Stimulated activated CD4-positive, alpha-beta T cell treated with anti-CD3 and anti-CD28 coated beads, TNF-alpha, amount 100 ng/mL, for 1 hour (primary cell): ENCODE data around the gene GPSM1.

Source experiments
- DNase-seq, 3 donors: peaks; one replicate each; pipeline ENCODE4 v3.0.0-alpha.2; 2020; ENCODE audit warnings: low read depth in 3 of 3, low spot score in 1 of 3

The GPSM1 gene, protein sequence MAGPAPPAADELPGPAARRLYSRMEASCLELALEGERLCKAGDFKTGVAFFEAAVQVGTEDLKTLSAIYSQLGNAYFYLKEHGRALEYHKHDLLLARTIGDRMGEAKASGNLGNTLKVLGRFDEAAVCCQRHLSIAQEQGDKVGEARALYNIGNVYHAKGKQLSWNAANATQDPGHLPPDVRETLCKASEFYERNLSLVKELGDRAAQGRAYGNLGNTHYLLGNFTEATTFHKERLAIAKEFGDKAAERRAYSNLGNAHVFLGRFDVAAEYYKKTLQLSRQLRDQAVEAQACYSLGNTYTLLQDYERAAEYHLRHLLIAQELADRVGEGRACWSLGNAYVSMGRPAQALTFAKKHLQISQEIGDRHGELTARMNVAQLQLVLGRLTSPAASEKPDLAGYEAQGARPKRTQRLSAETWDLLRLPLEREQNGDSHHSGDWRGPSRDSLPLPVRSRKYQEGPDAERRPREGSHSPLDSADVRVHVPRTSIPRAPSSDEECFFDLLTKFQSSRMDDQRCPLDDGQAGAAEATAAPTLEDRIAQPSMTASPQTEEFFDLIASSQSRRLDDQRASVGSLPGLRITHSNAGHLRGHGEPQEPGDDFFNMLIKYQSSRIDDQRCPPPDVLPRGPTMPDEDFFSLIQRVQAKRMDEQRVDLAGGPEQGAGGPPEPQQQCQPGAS

DNA sequence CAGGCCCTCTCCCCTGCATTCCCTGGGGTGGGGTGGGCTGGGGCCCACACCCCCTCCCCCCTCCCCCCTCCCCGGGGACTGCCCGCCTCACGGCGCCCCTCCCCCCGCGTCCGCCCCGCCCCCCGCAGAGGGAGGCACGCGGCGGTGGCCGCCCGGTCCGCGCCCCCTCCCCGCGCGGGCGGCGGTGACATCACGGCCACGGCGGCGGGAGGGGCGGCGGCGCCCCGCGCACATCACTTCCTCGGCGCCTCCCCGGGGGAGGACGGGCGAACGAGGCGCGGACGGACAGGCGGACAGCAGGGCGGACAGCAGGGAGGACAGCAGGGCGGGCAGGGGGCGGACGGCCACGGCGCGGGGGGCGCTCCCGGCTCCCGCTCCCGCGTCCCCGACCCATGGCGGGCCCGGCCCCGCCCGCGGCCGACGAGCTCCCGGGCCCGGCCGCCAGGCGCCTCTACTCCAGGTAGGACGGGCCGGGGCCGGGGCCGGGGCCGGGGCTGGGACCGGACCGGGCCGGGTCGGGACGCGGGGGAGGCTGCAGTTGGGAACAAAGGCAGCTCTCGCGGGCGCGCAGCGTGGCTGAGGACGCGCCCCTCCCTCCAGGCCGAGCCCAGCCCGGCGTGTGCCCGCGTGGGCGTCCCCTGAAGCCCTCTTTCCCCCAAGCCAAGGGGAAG is at the start of gene GPSM1:
GPSM1 (plus strand) TSS at position 236 of the 671 bp plus-strand sequence; CDS start at position 393, 157 bp downstream.
- DNase-seq: peak in 1 of 3 donors; percentile 39

DNA sequence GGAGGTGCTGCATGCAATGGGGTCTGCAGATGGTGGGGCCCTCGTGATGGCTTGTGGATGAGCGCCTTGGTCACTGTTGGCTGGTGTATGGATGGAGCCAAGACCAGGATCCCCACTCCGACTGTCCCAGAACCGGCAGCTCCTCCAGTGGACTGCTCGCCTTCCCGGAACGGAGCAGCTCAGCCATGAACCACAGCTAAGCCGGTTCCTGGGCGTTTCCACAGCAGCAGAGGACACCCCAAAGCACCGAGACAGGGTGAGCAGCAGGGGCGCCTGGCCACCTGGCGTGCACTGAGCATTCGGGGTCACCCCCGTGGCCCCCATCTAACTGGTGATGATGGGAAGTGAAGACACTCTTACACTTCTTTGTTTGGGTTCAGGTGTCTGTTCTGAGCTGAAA is 49.6 kb upstream of the GPSM1 start:
- DNase-seq: no peak

DNA sequence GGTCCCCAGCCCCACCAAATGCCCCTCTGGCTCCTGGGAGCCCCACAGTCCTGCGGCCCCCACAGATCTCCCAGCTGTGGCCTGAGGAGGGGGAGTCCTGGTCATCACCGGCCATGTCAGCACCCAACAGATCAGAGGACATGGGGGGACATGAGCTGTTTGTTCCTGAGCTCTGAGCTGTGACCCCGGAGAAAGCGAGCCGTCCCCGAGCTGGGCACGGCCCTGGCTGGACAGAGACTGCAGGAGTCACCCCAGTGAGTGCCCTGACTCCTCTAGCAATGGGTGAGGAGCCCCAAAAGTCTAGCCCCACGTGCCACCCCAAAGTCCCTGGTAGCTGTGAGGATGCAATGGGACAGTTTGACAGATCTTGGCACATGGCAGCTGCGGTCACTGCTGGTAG is 49.1 kb upstream of the GPSM1 start:
- DNase-seq: no peak

DNA sequence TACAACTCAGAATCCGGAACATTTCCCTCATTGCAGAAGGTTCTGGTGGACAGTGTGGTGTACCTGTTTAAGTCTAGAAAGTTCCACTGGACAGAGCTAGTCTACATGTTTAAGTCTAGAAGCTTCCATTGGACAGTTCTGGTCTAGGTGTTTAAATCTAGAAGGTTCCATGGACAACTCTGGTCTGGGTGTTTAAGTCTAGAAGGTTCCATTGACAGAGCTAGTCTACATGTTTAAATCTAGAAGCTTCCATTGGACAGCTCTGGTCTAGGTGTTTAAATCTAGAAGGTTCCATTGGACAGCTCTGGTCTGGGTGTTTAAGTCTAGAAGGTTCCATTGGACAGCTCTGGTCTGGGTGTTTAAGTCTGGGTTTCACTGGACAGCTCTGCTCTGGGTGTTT is 48.4 kb upstream of the GPSM1 start:
- no peak for DNase-seq

DNA sequence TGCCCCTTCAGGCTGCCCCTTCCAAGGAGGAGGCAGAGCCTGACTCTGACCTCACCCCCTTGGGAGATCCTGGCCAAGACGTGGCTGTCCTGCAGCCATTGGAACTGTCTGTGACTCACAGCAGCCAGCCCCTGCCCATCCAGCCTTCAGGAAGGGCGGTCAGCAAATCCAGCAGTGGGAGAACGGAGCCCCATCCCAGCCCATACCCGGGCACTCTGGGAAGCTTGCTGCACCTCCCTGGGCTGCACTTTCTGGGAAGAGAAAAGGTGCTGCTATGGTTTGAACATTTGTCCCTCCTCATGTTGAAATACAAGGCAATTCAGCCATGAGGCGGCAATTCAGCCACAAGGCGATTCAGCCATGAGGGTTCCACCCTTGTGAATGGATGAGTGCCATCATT is 47.9 kb upstream of the GPSM1 start:
- no peak for DNase-seq

DNA sequence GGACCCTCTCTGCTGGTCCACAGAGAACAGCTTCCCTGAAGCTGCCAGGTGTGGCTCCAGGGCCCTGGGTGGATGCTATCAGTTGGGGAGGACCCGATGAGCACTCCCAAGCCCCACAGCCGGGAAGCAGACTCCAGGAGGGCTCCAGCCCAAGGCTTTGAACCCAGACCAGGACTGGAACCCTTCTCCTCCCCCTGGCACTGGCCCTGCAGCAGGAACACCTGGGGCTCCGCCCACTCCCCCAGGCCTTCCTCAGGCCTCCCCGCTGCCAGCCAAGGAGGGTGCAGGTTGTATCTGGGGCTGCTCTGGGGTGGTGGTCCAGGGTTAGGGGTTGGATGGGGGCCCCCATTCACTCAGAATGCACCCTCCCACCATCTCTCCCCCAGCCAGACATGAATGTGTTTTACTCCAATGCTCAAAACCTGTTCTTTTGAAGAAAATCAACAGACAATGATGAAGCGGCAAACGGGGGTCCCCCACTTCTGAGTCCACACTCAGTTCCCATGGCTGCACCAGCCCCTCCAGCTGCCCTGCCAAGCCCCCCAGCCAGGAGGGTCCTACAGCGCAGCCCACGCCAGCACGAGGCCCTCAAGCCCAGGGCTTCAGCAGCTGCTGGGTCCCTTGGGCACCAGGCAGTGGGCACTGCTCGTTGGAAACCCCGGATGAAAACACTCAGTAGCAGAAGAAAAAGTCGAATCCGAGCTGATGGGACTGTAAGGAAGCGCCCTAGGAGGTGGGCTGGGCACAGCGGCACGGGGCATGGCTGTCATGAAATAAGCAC is 46.6 kb upstream of the GPSM1 start:
- DNase-seq: no peak

DNA sequence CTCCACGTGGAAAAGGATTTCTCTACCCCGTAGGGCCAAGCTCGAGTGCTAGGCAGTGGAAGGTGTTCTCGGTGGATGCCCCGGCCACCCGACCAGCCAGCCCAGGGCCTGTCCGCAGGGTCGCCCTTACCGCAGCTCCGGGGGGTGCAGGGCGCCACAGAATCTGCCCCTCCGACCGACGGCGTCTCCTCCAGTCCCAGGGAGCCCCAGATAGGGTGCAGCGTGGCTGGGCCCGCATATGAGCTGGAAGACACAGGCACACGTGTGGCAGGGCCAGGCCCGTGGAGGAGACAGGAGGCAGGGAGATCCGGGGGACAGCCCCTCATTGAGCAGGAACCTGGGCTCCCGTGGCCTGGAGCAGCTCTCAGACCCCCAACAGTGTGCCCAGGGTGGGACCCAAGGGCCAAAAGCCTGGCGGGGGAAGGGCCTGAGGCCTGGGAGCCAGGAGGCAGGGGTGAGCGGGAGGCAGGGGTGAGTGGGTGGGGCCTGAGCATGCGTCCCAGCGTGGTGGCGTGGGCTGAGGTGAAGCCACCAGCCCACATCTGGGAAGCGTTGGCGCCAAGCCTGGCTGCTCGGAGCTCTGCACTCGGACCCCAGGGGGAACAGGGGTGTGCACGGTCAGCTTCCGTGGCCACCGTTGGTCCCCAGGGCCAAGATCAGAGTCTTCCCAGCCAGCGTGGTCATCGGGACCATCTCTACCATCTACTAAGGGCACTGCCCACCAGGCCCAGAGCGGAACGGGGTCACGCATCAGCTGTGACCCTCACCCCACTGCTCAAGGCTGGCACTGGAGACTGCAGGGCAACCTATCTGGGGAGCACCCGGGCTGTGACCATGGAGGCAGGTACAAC is 45.7 kb upstream of the GPSM1 start:
- DNase-seq: no peak

DNA sequence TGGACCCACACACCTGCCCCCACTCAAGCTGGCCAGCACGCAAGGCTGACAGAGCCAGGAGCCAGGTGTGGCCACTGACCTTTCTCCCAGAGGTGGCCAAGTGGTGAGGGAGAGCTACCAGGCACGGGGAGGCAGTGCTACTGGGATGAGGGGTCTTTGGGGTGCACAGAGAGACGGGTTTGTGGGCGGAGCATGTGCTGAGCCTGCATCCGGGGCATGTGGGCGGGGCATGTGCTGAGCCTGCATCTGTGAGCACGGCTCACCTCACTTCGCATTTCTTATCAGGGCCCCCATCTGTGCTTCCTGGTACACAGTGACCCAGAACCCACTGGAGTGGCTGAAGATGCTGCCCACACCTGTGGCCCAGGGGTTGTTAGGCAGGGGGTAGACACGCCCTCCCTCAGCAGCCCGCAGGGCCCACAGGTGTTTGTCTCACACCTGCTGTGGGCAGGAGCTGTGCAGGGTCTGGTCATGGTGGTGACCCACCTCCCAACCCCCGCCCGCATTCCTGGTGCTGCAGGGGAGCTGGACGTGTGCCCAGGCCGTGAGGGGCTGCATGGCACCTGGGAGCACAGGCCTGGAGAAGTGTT is 45.0 kb upstream of the GPSM1 start:
- no peak for DNase-seq

DNA sequence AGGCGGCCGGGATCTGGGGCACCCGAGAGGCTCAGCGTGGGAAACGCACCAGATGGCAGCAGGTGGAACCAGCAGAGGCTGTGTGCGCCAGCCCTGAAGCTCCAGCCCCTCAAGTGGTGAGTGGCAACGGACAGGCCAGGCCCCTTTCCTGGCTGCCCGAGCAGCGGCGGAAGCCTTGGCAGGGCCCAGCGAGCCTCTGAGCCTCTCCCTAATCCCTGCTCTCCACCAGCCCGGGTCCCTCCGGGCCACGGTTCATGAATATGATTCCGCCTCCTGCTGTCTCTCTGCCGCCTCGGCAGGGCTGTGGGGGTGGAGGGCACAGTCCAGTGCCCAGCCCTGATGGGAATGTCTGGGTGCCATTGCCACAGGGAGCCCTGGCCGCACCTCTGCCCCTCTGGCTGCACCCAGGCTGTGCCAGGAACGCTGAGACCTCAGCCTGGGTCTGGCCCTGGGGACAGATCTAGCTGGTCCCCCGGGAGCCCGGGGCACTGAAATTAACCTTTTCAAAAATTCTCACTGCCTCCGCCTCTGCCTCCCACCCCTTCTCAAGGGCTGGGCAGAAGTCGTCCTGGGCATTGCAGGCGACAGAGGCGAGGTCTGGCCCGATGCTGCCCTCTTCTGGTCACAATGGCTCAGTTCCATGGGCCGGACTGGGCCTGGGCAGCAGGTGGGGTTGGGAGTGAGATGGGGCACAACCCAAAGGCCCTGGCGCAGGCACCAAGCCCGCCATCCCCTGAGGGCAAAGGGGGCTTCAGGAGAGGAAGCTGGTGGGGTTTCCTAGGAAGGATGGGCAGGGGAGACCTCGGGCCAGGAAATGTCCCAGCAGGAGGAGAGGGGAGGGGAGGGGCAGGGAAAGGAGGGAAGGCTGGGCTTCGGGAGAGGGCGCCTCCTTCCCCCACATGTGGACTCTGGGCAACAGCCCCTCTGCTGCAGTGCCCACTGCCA is 43.8 kb upstream of the GPSM1 start:
- DNase-seq: peak; percentile 21 to 68 (median 48)

DNA sequence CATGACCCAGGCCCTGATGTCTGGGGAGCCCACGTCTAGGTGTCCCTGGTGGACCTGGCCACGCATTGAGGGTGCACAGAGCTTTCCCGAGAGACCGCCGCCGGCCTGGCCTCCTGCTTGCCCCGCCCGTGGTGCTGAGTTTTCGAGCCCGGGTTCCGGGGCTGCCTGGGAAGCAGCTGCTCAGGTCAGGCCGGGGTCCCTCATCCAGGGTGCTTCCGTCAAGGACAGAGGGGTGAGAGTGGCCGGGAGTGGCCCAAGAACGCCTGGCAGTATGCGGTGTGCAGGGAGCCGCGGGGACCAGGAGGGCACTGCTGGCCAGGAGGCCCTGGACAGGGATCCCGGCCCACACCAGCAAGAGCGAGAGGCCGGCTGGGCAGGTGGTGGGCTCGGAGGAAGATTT is 43.0 kb upstream of the GPSM1 start:
- no peak for DNase-seq

DNA sequence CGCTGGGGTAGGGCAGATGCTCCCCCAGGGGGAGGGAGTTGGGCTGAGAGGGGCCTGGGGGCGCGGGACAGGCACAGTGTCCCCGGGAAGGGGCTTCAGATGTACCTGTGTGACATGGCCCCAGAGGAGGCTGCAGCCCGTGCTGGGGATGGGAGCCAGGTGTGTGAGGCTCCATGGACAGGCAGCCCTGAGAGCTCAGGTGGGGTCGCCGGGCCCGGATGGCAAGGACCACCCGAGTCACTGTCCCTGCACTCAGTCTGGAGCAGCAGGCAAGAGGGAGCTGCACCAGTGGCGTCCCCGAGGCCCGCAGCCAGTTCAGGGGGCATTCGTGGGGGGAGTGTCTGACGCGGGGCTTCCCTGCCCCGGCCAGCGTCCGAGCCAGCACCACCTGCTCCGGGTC is 42.4 kb upstream of the GPSM1 start:
- no peak for DNase-seq

DNA sequence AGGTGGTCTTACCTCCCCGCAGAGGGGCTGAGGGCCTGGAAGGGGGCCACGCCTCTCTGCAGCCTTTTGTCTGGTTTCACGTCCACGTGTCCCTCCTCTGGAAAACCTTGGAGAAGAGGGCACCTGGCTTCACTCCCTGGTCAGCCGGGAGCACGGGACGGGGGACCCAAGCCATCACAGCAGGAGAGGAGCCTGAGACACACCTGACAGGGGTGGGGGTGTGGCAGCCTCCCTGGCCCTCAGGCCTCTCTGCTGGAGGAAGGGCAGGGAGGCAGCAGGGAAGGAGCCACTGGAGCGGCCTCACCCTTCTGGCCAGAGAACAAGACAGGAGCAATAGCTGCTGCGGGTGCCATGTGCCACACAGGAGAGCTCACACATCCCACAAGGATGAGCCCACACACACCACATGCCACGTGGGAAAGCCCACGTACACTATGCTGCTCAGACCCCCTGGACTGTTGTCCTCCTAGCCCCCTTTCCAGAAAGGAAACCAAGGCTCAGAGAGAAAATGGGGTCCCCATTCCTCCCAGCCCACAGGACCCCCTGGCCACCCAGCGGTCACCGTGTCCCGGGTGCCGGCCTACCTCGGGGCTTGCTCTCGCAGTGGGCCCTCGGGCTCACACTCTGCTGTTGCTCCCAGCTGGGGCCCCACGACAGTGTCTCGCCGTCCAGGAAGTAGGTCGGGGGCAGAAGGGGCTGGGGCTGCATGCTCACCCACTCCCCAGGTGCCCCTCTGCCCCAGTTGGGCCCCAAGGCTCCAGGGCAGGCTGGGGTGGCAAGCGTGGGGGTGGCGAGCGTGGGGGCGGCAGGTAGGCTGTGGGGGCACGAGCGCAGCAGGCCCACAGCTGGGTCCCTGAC is 41.6 kb upstream of the GPSM1 start:
- no peak for DNase-seq

DNA sequence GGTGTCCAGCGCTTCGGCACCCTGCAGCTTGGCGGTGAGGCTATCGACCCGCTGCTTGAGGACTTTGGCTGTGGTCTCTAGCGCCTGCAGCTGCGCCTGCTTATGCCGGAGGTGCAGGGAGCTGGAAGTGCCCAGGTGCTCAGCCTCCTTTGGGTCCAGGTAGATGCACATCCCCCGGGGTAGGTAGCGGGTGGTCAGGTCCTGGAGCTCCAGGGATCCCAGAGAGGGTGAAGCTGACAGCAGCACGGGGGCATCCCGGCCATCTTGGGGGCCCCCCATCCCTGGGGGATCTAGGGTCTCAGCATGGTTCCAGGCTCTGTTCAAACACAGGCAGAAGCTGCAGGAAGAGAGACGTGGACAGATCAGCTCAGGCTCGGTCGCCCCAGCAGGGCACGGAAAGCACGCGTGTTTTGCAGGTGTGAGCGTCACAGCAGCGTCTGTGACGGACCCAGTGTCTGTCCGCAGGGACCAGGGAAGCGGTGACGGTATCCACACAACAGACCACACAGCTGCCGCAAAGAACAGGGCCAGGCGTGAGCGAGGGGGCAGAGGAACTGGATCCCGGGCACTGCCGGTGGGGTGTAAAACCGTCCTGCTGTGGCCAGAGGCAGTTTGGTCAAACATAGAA is 40.9 kb upstream of the GPSM1 start:
- no peak for DNase-seq

DNA sequence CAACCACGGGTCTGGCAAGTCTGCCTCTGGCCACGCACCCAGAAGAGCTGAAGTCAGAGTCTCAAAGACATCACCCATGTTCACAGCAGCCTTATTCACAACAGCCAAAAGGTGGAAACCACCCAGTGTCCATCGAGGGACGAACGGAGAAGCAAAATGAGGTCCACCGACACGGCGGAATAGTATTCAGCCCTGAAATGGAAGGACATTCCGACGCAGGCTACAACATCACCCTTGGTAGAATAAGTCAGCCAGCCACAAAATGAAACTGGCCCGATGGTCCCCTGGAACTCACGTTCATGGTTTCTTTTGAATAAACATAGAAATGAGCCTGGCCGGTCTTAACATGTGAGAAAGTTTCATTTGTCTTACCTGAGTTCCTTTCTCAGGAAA is 40.4 kb upstream of the GPSM1 start:
- no peak for DNase-seq

DNA sequence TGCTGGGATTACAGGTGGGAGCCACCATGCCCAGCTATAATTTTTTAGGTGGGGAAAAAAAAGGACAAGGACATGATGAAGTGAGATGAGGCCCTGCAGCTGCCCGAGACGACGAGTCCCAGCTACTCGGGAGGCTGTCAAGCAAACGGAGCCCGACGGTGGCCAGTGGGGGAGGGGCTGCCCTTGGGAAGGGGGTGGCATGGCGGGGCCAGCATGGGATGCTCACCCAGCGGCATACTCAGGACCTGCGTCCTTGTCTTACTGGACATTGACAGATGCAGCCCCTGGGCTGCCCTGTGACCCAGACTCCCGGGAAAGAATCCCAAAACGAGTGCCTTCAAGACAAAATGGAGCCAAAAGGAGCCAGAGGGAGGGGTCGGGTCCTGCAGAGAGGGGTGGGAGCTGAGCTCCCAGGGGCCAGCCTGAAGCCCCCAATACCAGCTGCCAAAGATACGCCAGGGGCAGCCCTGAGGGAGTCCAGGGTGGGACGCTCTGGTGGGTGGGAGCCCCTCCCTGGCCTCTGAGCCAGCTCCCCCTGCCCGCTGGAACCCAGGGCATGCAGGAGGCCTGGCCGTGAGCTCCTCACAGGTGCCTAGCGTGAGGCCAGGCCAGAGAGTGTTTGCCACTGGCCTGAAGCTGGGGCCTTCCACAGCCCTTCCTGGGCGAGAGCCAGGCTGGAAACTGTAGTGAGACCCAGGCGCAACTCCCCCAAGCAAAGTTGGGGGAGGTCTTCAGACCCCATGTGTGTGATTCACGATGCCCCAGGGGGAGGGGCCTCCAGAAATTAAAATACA is 39.2 kb upstream of the GPSM1 start:
- DNase-seq: no peak

DNA sequence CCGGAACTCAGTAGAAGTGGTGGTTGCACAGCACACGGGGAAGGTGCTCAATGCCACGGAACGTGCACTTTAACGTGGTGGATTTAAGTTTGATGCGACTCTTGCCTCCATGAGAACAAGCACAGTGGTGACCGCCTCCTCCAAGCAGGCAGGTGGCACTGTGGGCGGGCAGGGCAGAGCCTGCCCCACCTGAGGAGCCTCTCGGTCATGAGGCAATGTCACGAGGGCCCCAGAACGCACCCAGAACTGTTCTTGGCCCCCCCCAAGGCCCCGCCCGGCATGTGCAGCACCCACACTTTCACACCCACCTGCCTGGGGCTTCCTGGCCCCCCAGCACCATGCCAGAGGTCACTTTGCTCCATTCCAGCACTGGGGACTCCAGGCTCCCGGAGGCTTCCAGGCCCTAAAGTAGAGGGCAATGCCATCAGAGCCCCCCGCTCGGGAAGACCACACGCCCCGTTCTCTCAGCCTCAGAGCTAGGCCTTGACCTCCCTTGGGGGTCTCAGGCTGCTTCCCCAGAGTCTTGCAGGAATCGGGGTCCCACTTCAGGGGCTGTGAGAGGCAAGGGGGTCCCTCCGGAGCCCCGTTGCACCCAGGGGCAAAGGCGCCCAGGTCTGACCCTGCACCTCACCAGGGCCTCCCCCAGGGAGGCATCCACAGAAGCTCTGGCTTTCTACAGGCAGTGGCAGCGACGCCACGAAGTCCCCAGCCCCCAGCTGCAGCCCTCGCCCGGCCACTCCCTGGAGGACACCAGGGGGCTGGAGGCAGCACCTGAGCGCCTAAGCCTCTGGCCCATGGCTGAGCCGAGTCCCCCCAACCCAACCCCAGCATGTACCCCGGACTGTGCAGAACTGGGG is 37.5 kb upstream of the GPSM1 start:
- DNase-seq: no peak
